OCI-LY1 (cell line): ENCODE results near the gene EEF1E1.

ENCODE experiments used
- H2AFZ ChIP-seq: fragments of 200-600 bp; sonication (generic), shearing (Covaris generic); 2 replicates; pipeline ENCODE4 v1.6.0; 2014; ENCODE audit warnings: antibody characterized with exemption, mild to moderate bottlenecking, low read length
- H3F3A ChIP-seq: fragments of 200-600 bp; sonication (generic), shearing (Covaris generic); 2 replicates; pipeline ENCODE4 v1.6.0; 2014; ENCODE audit warnings: mild to moderate bottlenecking, antibody characterized with exemption, low read length, moderate library complexity; ENCODE audit not compliant: insufficient read depth
- H3K27ac ChIP-seq: fragments of 200-600 bp; sonication (generic); 2 replicates; pipeline ENCODE4 v1.5.1; 2014; ENCODE audit warnings: low read length, mixed run types, mild to moderate bottlenecking, low read depth; ENCODE audit not compliant: poor library complexity, severe bottlenecking
- H3K27me3 ChIP-seq: fragments of 200-600 bp; sonication (generic); 2 replicates; pipeline ENCODE4 v1.6.0; 2014; ENCODE audit warnings: antibody characterized with exemption, mild to moderate bottlenecking, low read length, moderate library complexity; ENCODE audit not compliant: insufficient read depth
- H3K36me3 ChIP-seq: fragments of 200-600 bp; sonication (generic); 2 replicates; pipeline ENCODE4 v1.6.1; 2014; ENCODE audit warnings: mild to moderate bottlenecking, antibody characterized with exemption, low read length, moderate library complexity, mixed read lengths; ENCODE audit not compliant: insufficient read depth
- H3K4me1 ChIP-seq: fragments of 200-600 bp; sonication (generic); 2 replicates; pipeline ENCODE4 v1.5.1; 2014; ENCODE audit warnings: mild to moderate bottlenecking, low read length, moderate library complexity; ENCODE audit not compliant: insufficient read depth, severe bottlenecking
- H3K4me2 ChIP-seq: fragments of 200-600 bp; sonication (generic), shearing (Covaris generic); 2 replicates; pipeline ENCODE4 v1.6.1; 2014; ENCODE audit warnings: low read length
- H3K4me3 ChIP-seq: fragments of 200-600 bp; sonication (generic); 2 replicates; pipeline ENCODE4 v1.5.1; 2014; ENCODE audit warnings: low read length, low read depth, mild to moderate bottlenecking, mixed read lengths; ENCODE audit not compliant: poor library complexity, severe bottlenecking
- H3K79me2 ChIP-seq: fragments of 200-600 bp; shearing (Covaris generic); 2 replicates; pipeline ENCODE4 v1.6.1; 2016; ENCODE audit warnings: mixed run types, low read length, mixed read lengths; ENCODE audit not compliant: insufficient read depth
- H3K9ac ChIP-seq: fragments of 200-600 bp; sonication (generic), shearing (Covaris generic); 2 replicates; pipeline ENCODE4 v1.6.1; 2014; ENCODE audit warnings: mild to moderate bottlenecking, low read length, mixed read lengths
- H3K9me2 ChIP-seq: fragments of 200-600 bp; sonication (generic), shearing (Covaris generic); 2 replicates; pipeline ENCODE4 v1.6.1; 2014; ENCODE audit warnings: low read depth, mild to moderate bottlenecking, low read length, mixed read lengths
- H3K9me3 ChIP-seq: fragments of 200-600 bp; shearing (Covaris generic); 2 replicates; pipeline ENCODE4 v1.6.1; 2014; ENCODE audit warnings: low read length, mixed read lengths
- H4K20me1 ChIP-seq: fragments of 200-600 bp; sonication (generic), shearing (Covaris generic); 2 replicates; pipeline ENCODE4 v1.6.0; 2016; ENCODE audit warnings: mild to moderate bottlenecking, low read length; ENCODE audit not compliant: insufficient read depth
- CTCF ChIP-seq: fragments of 200-600 bp; sonication (generic), shearing (Covaris generic); IDR thresholded peaks from 2 replicates; pipeline ENCODE4 v1.5.1; 2017; ENCODE audit warnings: mild to moderate bottlenecking, antibody characterized with exemption, low read length, moderate library complexity, mixed read lengths
- EZH2 ChIP-seq: fragments of 200-600 bp; sonication (generic), shearing (Covaris generic); IDR thresholded peaks from 2 replicates; pipeline ENCODE4 v1.8.0; 2017; ENCODE audit warnings: borderline replicate concordance, mixed run types, mild to moderate bottlenecking, antibody characterized with exemption, low read length, moderate library complexity, mixed read lengths

The EEF1E1 gene

GRCh38 chr6:8086755-8087306, 15.5 kb downstream of the EEF1E1 start:
- Histone ChIP-seq H2AFZ (no peak overlapping the region), H3K9me2 (no peaks in the 10 kb centered on the region), H4K20me1 (no peaks in the 10 kb centered on the region; the same call in 1 of the 2 replicates), H3F3A (no peaks in the 10 kb centered on the region), H3K27ac (no peak overlapping the region), H3K9me3 (peaks cover 6% of the 10 kb centered on the region), H3K79me2 (no peaks in the 10 kb centered on the region), H3K27me3 (no peaks in the 10 kb centered on the region), H3K4me2 (no peak overlapping the region), H3K36me3 (peaks cover 95% of the 10 kb centered on the region), H3K9ac (no peak overlapping the region), H3K4me3 (no peak overlapping the region), H3K4me1 (no peaks in the 10 kb centered on the region)
- no peak for TF ChIP-seq CTCF
- TF ChIP-seq EZH2, result no peak

GRCh38 chr6:8085053-8085511, 17.3 kb downstream of the EEF1E1 start:
- Histone ChIP-seq H3K36me3 (peaks cover 90% of the 10 kb centered on the region), H3K79me2 (no peaks in the 10 kb centered on the region), H3K27me3 (no peaks in the 10 kb centered on the region), H2AFZ (no peak overlapping the region), H3K27ac (no peak overlapping the region), H3K4me3 (no peak overlapping the region), H3K9me2 (no peaks in the 10 kb centered on the region), H3F3A (no peaks in the 10 kb centered on the region), H3K4me1 (no peaks in the 10 kb centered on the region), H4K20me1 (no peaks in the 10 kb centered on the region; the same call in 1 of the 2 replicates), H3K4me2 (no peak overlapping the region), H3K9me3 (no peaks in the 10 kb centered on the region), H3K9ac (no peak overlapping the region)
- TF ChIP-seq CTCF (no peak), EZH2 (no peak)

GRCh38 chr6:8084586-8084985, 17.8 kb downstream of the EEF1E1 start:
- no peaks in the 10 kb centered on the region; the same call in 1 of the 2 replicates for H4K20me1 ChIP-seq
- H3K9ac ChIP-seq, result no peak overlapping the region
- H3K4me1 ChIP-seq, result no peaks in the 10 kb centered on the region
- TF ChIP-seq EZH2, result no peak
- no peak for TF ChIP-seq CTCF
- no peak overlapping the region for H2AFZ ChIP-seq
- H3K4me3 ChIP-seq, result no peak overlapping the region
- no peaks in the 10 kb centered on the region for H3K9me3 ChIP-seq
- no peaks in the 10 kb centered on the region for H3K9me2 ChIP-seq
- no peaks in the 10 kb centered on the region for H3K27me3 ChIP-seq
- no peaks in the 10 kb centered on the region for H3F3A ChIP-seq
- no peak overlapping the region for H3K27ac ChIP-seq
- H3K79me2 ChIP-seq, result no peaks in the 10 kb centered on the region
- H3K36me3 ChIP-seq, result peaks cover 90% of the 10 kb centered on the region
- H3K4me2 ChIP-seq, result no peak overlapping the region
